Measurements from ENCODE around the gene STRN4.
A peak's percentile ranks its signal among the peaks of the same experiment; 100 is the strongest.

The STRN4 gene

DNA sequence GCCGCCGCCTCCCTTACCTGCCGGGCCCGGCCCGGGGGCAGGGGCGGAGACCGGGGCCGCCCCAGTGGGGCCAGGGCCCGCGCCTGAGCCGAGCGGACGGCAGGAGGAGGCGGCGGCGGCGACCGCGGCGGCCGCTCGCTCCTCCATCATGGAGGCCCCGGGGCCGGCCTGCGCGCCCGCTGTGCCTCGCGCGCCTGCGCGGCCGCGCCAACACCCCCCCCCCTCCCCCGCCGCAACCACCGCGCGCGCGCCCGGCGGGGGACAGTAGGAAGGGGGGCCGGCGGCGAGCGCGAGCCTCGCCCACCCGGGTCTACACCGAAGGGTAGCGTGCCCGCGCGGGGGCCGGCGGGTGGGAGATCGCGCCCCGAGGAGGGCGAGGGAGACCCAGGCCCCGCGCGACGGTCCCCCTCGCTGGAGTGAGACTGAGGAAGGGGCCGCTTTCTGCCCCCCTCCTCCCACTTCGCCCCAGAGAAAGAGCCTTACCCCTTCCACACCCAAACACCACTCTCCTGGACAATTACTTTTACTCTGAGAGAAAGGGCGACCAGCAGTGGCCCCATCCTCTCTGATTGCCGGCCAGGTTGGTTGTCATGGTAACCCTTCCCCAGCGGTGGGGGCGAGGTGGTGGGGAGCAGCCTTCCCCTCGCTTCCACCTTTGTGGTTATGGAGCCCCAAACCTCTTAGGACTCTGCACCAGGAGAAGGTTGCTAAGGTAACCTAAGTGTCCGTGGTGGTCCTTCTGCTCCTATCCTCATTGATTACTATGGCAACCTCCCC, at the start of gene STRN4:
Gene STRN4 (minus strand): TSS at position 170 of the 777 bp plus-strand sequence. CDS start 20 bp downstream, at position 150.
- no peaks in the 10 kb centered on the region for H3K9me3 ChIP-seq (ENCODE audit: insufficient read depth, low read depth, low read length)
- peak within 1 kb of the TSS; percentile 98 for H3K4me3 ChIP-seq (ENCODE audit: low read length)
- H3K36me3 ChIP-seq (ENCODE audit: insufficient read depth, low read depth, low read length), result peaks cover 31% of the 10 kb centered on the region
- peak within 1 kb of the TSS; percentile 82 for H3K27ac ChIP-seq (ENCODE audit: low read length)
- no peaks in the 10 kb centered on the region for H3K27me3 ChIP-seq (ENCODE audit: insufficient read depth, low read length)
- H3K4me1 ChIP-seq (ENCODE audit: insufficient read depth, low read length), result peaks cover 5% of the 10 kb centered on the region; the same call in 1 of the 2 replicates
- H3K9ac ChIP-seq (ENCODE audit: low read depth, low read length), result peak within 1 kb of the TSS; percentile 95

DNA sequence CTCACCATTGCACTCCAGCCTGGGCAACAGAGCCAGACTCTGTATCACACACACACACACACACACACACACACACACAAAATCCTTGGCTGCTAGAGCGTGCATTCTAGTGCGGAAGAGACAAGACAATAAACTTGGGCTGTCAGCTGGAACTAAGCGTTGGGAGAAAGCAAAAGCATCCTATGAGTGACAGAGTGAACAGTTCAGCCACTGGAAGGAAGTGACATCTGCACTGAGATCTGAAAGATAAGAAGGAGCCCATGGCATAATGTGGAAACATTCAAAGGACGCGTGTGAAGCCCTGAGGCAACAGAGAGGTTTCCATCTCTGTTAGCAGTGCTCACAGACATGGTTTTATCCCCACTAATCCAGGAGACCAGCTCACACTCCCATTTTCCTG, 45.7 kb upstream of the STRN4 start:
- Histone ChIP-seq H3K27ac (ENCODE audit: low read length) (no peak overlapping the region), H3K9ac (ENCODE audit: low read depth, low read length) (no peak overlapping the region), H3K4me1 (ENCODE audit: insufficient read depth, low read length) (no peaks in the 10 kb centered on the region), H3K9me3 (ENCODE audit: insufficient read depth, low read depth, low read length) (no peaks in the 10 kb centered on the region), H3K4me3 (ENCODE audit: low read length) (no peak overlapping the region), H3K27me3 (ENCODE audit: insufficient read depth, low read length) (peaks cover 9% of the 10 kb centered on the region), H3K36me3 (ENCODE audit: insufficient read depth, low read depth, low read length) (no peaks in the 10 kb centered on the region)

DNA sequence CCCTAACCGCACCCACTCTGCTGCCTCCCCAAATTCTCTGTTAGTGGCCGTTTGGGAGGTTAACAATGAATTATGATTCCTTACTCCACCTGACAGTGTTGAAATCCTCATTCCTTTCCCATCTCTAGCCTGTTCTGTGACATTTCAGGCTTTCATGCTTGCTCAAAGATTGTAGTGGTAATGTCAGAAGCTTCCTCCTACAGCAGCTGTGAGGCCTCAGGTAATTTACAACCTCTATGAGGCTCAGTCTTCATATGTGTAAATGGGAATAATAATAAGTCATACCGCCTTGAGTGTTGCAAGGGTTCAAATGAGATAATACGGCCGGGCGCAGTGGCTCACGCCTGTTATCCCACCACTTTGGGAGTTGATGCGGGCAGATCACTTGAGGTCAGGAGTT, 43.1 kb upstream of the STRN4 start:
- Histone ChIP-seq H3K9ac (ENCODE audit: low read depth, low read length) (no peak overlapping the region), H3K9me3 (ENCODE audit: insufficient read depth, low read depth, low read length) (no peaks in the 10 kb centered on the region), H3K36me3 (ENCODE audit: insufficient read depth, low read depth, low read length) (peaks cover 14% of the 10 kb centered on the region), H3K27me3 (ENCODE audit: insufficient read depth, low read length) (peaks cover 9% of the 10 kb centered on the region), H3K4me3 (ENCODE audit: low read length) (no peak overlapping the region), H3K27ac (ENCODE audit: low read length) (no peak overlapping the region), H3K4me1 (ENCODE audit: insufficient read depth, low read length) (peaks cover 8% of the 10 kb centered on the region; the same call in 1 of the 2 replicates)

GRCh38 chr19:46788968-46789338, 42.7 kb upstream of the STRN4 start:
- H3K9me3 ChIP-seq (ENCODE audit: insufficient read depth, low read depth, low read length), result no peaks in the 10 kb centered on the region
- H3K27me3 ChIP-seq (ENCODE audit: insufficient read depth, low read length), result peaks cover 9% of the 10 kb centered on the region
- no peak overlapping the region for H3K27ac ChIP-seq (ENCODE audit: low read length)
- peaks cover 18% of the 10 kb centered on the region for H3K36me3 ChIP-seq (ENCODE audit: insufficient read depth, low read depth, low read length)
- H3K4me3 ChIP-seq (ENCODE audit: low read length), result no peak overlapping the region; the same call in 1 of the 2 replicates
- no peak overlapping the region for H3K9ac ChIP-seq (ENCODE audit: low read depth, low read length)
- peaks cover 11% of the 10 kb centered on the region; the same call in 1 of the 2 replicates for H3K4me1 ChIP-seq (ENCODE audit: insufficient read depth, low read length)

GRCh38 chr19:46788262-46788967, 42.2 kb upstream of the STRN4 start, which contains the start of gene SLC1A5:
SLC1A5 (minus strand) TSS chr19:46788594; CDS start chr19:46787965, 629 bp downstream.
- no peaks in the 10 kb centered on the region for H3K9me3 ChIP-seq (ENCODE audit: insufficient read depth, low read depth, low read length)
- H3K4me3 ChIP-seq (ENCODE audit: low read length), result peak within 1 kb of the TSS; percentile 99
- H3K36me3 ChIP-seq (ENCODE audit: insufficient read depth, low read depth, low read length), result peaks cover 23% of the 10 kb centered on the region
- H3K27me3 ChIP-seq (ENCODE audit: insufficient read depth, low read length), result peaks cover 9% of the 10 kb centered on the region
- peak within 1 kb of the TSS; percentile 99 for H3K9ac ChIP-seq (ENCODE audit: low read depth, low read length)
- H3K4me1 ChIP-seq (ENCODE audit: insufficient read depth, low read length), result peaks cover 13% of the 10 kb centered on the region; the same call in 1 of the 2 replicates
- H3K27ac ChIP-seq (ENCODE audit: low read length), result peak within 1 kb of the TSS; percentile 64

GRCh38 chr19:46787331-46788261, 41.3 kb upstream of the STRN4 start:
- Histone ChIP-seq H3K27me3 (ENCODE audit: insufficient read depth, low read length) (peaks cover 9% of the 10 kb centered on the region), H3K9ac (ENCODE audit: low read depth, low read length) (peak overlapping the region; percentile 99), H3K36me3 (ENCODE audit: insufficient read depth, low read depth, low read length) (peaks cover 31% of the 10 kb centered on the region), H3K9me3 (ENCODE audit: insufficient read depth, low read depth, low read length) (no peaks in the 10 kb centered on the region), H3K27ac (ENCODE audit: low read length) (peak overlapping the region; percentile 64), H3K4me1 (ENCODE audit: insufficient read depth, low read length) (peaks cover 13% of the 10 kb centered on the region; the same call in 1 of the 2 replicates), H3K4me3 (ENCODE audit: low read length) (peak overlapping the region; percentile 99)

- Histone ChIP-seq H3K9me3 (ENCODE audit: insufficient read depth, low read depth, low read length) (no peaks in the 10 kb centered on the region), H3K4me1 (ENCODE audit: insufficient read depth, low read length) (peaks cover 13% of the 10 kb centered on the region; the same call in 1 of the 2 replicates), H3K9ac (ENCODE audit: low read depth, low read length) (peak overlapping the region; percentile 99), H3K27me3 (ENCODE audit: insufficient read depth, low read length) (peaks cover 9% of the 10 kb centered on the region), H3K27ac (ENCODE audit: low read length) (peak overlapping the region; percentile 64), H3K4me3 (ENCODE audit: low read length) (peak overlapping the region; percentile 99), H3K36me3 (ENCODE audit: insufficient read depth, low read depth, low read length) (peaks cover 37% of the 10 kb centered on the region)
Measured at GRCh38 chr19:46787040-46787330, 40.7 kb upstream of the STRN4 start.

DNA sequence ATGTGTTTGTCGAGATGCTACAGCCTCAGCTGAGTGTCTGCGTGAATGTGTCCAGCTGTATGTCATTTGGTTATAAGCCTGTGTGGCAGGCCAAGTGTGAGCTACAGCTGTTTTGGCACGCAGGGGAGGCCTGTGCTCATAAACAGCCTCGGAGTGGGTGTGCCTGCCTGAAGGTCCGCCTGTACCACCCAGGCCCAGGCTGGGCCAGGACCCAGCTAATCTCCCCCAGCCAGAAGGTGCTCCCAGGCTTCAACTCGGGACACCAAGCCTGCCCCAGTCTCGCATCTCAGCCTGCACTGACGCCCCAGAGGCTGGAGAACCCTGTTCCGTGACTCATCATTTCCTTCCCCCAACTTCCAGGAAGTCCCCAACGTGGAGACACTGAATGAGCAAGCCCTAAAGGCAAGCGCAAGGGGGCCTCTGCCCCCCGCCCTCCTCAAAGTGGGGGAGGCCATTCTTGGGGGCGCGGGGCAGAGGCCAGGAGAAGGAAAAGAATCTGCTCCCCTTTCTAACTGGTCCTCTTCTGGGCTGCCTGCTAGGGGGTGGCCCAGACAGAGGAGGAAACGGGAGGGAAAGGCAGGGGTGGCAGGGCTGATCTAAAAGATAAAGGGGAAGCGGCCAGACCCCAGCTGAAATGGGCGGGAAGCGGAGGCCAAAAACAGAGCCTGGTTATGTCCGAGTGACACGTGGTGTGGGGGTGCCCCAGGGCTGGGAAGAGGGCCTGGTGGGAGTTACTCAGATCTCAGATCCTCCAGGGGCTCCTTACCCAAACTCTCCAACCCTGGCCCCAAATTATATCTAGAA, 40.2 kb upstream of the STRN4 start:
- peaks cover 13% of the 10 kb centered on the region; the same call in 1 of the 2 replicates for H3K4me1 ChIP-seq (ENCODE audit: insufficient read depth, low read length)
- H3K27ac ChIP-seq (ENCODE audit: low read length), result peak overlapping the region; percentile 64
- H3K27me3 ChIP-seq (ENCODE audit: insufficient read depth, low read length), result peaks cover 9% of the 10 kb centered on the region
- peaks cover 43% of the 10 kb centered on the region for H3K36me3 ChIP-seq (ENCODE audit: insufficient read depth, low read depth, low read length)
- no peaks in the 10 kb centered on the region for H3K9me3 ChIP-seq (ENCODE audit: insufficient read depth, low read depth, low read length)
- peak overlapping the region; percentile 99 for H3K9ac ChIP-seq (ENCODE audit: low read depth, low read length)
- peak overlapping the region; percentile 99 for H3K4me3 ChIP-seq (ENCODE audit: low read length)

DNA sequence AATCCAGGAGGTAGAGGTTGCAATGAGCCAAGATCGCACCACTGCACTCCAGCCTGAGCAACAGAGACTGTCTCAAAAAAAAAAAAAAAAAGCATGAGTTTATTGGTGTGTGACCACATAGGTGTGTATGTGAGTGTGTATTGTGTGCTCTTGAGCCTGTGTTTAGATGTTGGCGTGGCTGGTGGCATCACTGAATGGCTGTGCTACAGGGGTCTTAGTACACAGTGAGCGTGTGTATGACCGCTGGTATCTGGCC, 39.7 kb upstream of the STRN4 start:
- Histone ChIP-seq H3K27ac (ENCODE audit: low read length) (peak overlapping the region; percentile 64), H3K9ac (ENCODE audit: low read depth, low read length) (peak overlapping the region; percentile 99), H3K36me3 (ENCODE audit: insufficient read depth, low read depth, low read length) (peaks cover 48% of the 10 kb centered on the region), H3K27me3 (ENCODE audit: insufficient read depth, low read length) (peaks cover 9% of the 10 kb centered on the region), H3K4me1 (ENCODE audit: insufficient read depth, low read length) (peaks cover 13% of the 10 kb centered on the region; the same call in 1 of the 2 replicates), H3K4me3 (ENCODE audit: low read length) (peak overlapping the region; percentile 99), H3K9me3 (ENCODE audit: insufficient read depth, low read depth, low read length) (no peaks in the 10 kb centered on the region)

- H3K4me3 ChIP-seq (ENCODE audit: low read length), result peak overlapping the region; percentile 99
- H3K4me1 ChIP-seq (ENCODE audit: insufficient read depth, low read length), result peaks cover 13% of the 10 kb centered on the region; the same call in 1 of the 2 replicates
- peaks cover 9% of the 10 kb centered on the region for H3K27me3 ChIP-seq (ENCODE audit: insufficient read depth, low read length)
- peak overlapping the region; percentile 1 for H3K27ac ChIP-seq (ENCODE audit: low read length)
- peaks cover 54% of the 10 kb centered on the region for H3K36me3 ChIP-seq (ENCODE audit: insufficient read depth, low read depth, low read length)
- H3K9me3 ChIP-seq (ENCODE audit: insufficient read depth, low read depth, low read length), result no peaks in the 10 kb centered on the region
- peak overlapping the region; percentile 99 for H3K9ac ChIP-seq (ENCODE audit: low read depth, low read length)
Measured at GRCh38 chr19:46785054-46785979, 39.1 kb upstream of the STRN4 start.

All from iPS-20b (cell line).